ENCODE data around the gene PINK1. TPM values are rescaled to one million over a fixed set of nuclear protein-coding genes. Genes with fewer than 3 reads are reported as not detected.
A peak's percentile ranks its signal among the peaks of the same experiment; 100 is the strongest.

Gene PINK1
- total RNA-seq, 1 experiment from 2014 or later, result 17.0 TPM

DNA sequence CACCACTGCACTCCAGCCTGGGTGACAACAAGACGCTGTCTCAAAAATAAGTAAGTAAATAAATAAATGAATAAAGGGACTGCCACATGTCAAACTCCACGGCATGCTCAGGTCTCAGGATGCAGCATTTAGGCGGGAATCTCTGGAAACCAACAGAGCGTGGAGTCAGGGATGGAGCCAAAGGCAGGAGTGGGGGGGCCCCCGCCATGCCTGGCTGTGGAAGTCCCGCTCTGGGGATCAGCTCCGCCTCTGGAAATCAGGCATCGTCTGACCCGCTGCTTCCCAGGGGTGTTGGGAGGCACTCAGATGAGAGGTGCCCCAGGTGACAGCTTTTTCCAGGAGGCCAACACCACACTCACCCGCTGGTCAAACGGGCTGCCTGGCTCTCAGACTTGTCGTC lies 64.3 kb downstream of the PINK1 start:
- H2BK5ac ChIP-seq (ENCODE audit: insufficient read length, low read length), result no peak overlapping the region
- H4K91ac ChIP-seq (ENCODE audit: insufficient read length, low read depth, low read length), result no peak overlapping the region
- H4K20me1 ChIP-seq (ENCODE audit: control insufficient read depth, insufficient read depth, insufficient read length), result no peaks in the 10 kb centered on the region
- Mint-ChIP-seq H3K4me3 (peak overlapping the region; percentile 76 to 81; a peak in 3 of 5 replicates), H3K9me3 (no peaks in the 10 kb centered on the region), H3K27ac (no peak overlapping the region), H3K36me3 (ENCODE audit: insufficient read depth in 1 of 3, low read depth in 3 of 3) (peaks cover 0 to 3% (median 0%) of the 10 kb centered on the region in 3 experiments; a peak in 1 of 7 replicates), H3K27me3 (ENCODE audit: low read depth) (peaks cover 14% of the 10 kb centered on the region), H3K4me1 (peaks cover 9 to 17% of the 10 kb centered on the region in 2 experiments; a peak in 3 of 4 replicates)
- WGBS (ENCODE audit: extremely low coverage, insufficient read length, low lambda C conversion rate), result no CpG with 5 or more reads among the region's 12 CpGs
- no peak for DNase-seq
- H3K27me3 ChIP-seq (ENCODE audit: insufficient read depth, low read length), result no peaks in the 10 kb centered on the region
- no peak overlapping the region for H2BK20ac ChIP-seq (ENCODE audit: low read depth, low read length, poor library complexity, severe bottlenecking)
- H3K23me2 ChIP-seq (ENCODE audit: insufficient read length, low read depth, low read length, poor library complexity, severe bottlenecking), result peaks cover 10% of the 10 kb centered on the region
- no peak overlapping the region; the same call in 1 of the 2 replicates for H3K14ac ChIP-seq (ENCODE audit: insufficient read depth, low read length)
- H3K9me3 ChIP-seq (ENCODE audit: control insufficient read depth, low read depth, low read length), result no peaks in the 10 kb centered on the region
- no peak overlapping the region for H3K23ac ChIP-seq (ENCODE audit: insufficient read length, low read depth, low read length)
- no peak overlapping the region for H3K9ac ChIP-seq (ENCODE audit: extremely low read depth, insufficient read length, low read length)
- H3K79me2 ChIP-seq (ENCODE audit: insufficient read depth, low read length), result no peaks in the 10 kb centered on the region
- H2AK5ac ChIP-seq (ENCODE audit: insufficient read length, low read length), result no peak overlapping the region
- no peak overlapping the region for H2BK12ac ChIP-seq (ENCODE audit: insufficient read length, low read depth, low read length)
- H4K8ac ChIP-seq (replicated peaks; ENCODE audit: insufficient read length, low read depth, low read length), result no peak overlapping the region
- no peak overlapping the region for H3T11ph ChIP-seq (ENCODE audit: low read length)
- H2BK120ac ChIP-seq (ENCODE audit: low read depth, low read length, poor library complexity, severe bottlenecking), result no peak overlapping the region
- H3K4me2 ChIP-seq (ENCODE audit: insufficient read depth, insufficient read length, low read length), result no peak overlapping the region
- no peak overlapping the region for H2BK15ac ChIP-seq (ENCODE audit: low read depth, low read length)
- H3K18ac ChIP-seq (ENCODE audit: insufficient read length, low read depth, low read length), result no peak overlapping the region
- H3K27ac ChIP-seq (ENCODE audit: insufficient read length, low read depth, low read length), result no peak overlapping the region
- H3K56ac ChIP-seq (ENCODE audit: insufficient read length, low read depth, low read length), result no peak overlapping the region
- TF ChIP-seq, protein P1, sequence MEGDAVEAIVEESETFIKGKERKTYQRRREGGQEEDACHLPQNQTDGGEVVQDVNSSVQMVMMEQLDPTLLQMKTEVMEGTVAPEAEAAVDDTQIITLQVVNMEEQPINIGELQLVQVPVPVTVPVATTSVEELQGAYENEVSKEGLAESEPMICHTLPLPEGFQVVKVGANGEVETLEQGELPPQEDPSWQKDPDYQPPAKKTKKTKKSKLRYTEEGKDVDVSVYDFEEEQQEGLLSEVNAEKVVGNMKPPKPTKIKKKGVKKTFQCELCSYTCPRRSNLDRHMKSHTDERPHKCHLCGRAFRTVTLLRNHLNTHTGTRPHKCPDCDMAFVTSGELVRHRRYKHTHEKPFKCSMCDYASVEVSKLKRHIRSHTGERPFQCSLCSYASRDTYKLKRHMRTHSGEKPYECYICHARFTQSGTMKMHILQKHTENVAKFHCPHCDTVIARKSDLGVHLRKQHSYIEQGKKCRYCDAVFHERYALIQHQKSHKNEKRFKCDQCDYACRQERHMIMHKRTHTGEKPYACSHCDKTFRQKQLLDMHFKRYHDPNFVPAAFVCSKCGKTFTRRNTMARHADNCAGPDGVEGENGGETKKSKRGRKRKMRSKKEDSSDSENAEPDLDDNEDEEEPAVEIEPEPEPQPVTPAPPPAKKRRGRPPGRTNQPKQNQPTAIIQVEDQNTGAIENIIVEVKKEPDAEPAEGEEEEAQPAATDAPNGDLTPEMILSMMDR (conservative IDR thresholded peaks at IDR 0.05), result no peak
- no peak overlapping the region for H4K5ac ChIP-seq (ENCODE audit: insufficient read length, low read depth, low read length)
- H2AFZ ChIP-seq (ENCODE audit: low read length), result no peak overlapping the region
- H3K4me1 ChIP-seq (ENCODE audit: insufficient read depth, low read length), result no peaks in the 10 kb centered on the region
- no peaks in the 10 kb centered on the region for H3K79me1 ChIP-seq (ENCODE audit: insufficient read depth, low read depth, low read length, poor library complexity, severe bottlenecking)
- H3K4ac ChIP-seq (ENCODE audit: low read depth, low read length), result no peak overlapping the region
